Naive thymus-derived CD8-positive, alpha-beta T cell (primary cell): ENCODE results near the gene RPL13A. TPM values are rescaled to one million over a fixed set of nuclear protein-coding genes. Genes with fewer than 3 reads are reported as not detected.
"Not testable (repeated sequence)": the region's sequence is repeated elsewhere in the genome, so short reads cannot be mapped to it uniquely, and the experiment has no call there.

Experiments
- ATAC-seq, 2 donors: fragments of 150-1000 bp; cut with Tn5 transposase in 1 of 2; sonication (Bioruptor Pico), chemical (Tn5 transposase) in 1 of 2; 1 replicate in 1 of 2; 2 replicates in 1 of 2; pipeline ENCODE4 v1.10.0; 2021; ENCODE audit warnings: mild to moderate bottlenecking in 2 of 2, moderate library complexity in 2 of 2
- POLR2A ChIA-PET: fragments of 350-600 bp; sonication (Branson Sonifier 250); formaldehyde crosslinking; loops from one replicate; lab custom pipeline; 2021; ENCODE audit warnings: antibody characterized with exemption; lab: Charles Lee
- DNase-seq, 10 donors: peaks; one replicate each; pipeline versions ENCODE4 v3.0.0 to v3.0.0-alpha.2; 2020 to 2022
- H3K27ac Mint-ChIP-seq, 10 donors: one replicate each; pipeline ENCODE4 v1.8.0; 2020 to 2022; ENCODE audit warnings: mild to moderate bottlenecking in 10 of 10, mixed read lengths in 10 of 10, moderate library complexity in 4 of 10, inconsistent platforms in 1 of 10
- H3K27me3 Mint-ChIP-seq, 5 donors: one replicate each; pipeline ENCODE4 v1.8.0; 2021 to 2022; ENCODE audit warnings: mixed read lengths in 5 of 5
- H3K36me3 Mint-ChIP-seq, 3 donors: one replicate each; pipeline ENCODE4 v1.8.0; 2020 to 2022; ENCODE audit warnings: mixed read lengths in 3 of 3, mild to moderate bottlenecking in 2 of 3, inconsistent platforms in 1 of 3
- H3K4me1 Mint-ChIP-seq, 4 donors: one replicate each; pipeline ENCODE4 v1.8.0; 2021 to 2022; ENCODE audit warnings: mixed read lengths in 4 of 4
- H3K4me3 Mint-ChIP-seq, 10 donors: one replicate each; pipeline ENCODE4 v1.8.0; 2020 to 2022; ENCODE audit warnings: mild to moderate bottlenecking in 10 of 10, mixed read lengths in 10 of 10, moderate library complexity in 6 of 10, inconsistent platforms in 1 of 10
- H3K9me3 Mint-ChIP-seq, 9 donors: one replicate each; pipeline ENCODE4 v1.8.0; 2020 to 2022; ENCODE audit warnings: mixed read lengths in 9 of 9, mild to moderate bottlenecking in 3 of 9, inconsistent platforms in 1 of 9, moderate library complexity in 1 of 9
- polyA plus RNA-seq, 3 donors: library from polyadenylated mRNA; unstranded; fragments of 300-500 nt; fragmentation: Illumina TruSeq; gene quantifications; one replicate each; pipeline ENCODE4 v1.2.3, GENCODE V29; 2021
- total RNA-seq, 8 experiments: library from RNA in 2 of 8; stranded (reverse) in 2 of 8; gene quantifications; one replicate each; pipeline ENCODE4 v1.2.3 and lab custom pipeline; 2021 to 2026

Gene RPL13A
- total and polyA plus RNA-seq, 5 experiments from 2014 or later: 3,162 to 5,167 (median 3,664) TPM

- H3K9me3 Mint-ChIP-seq: no peaks in the 10 kb centered on the region
- H3K27ac Mint-ChIP-seq: peak overlapping the region; percentile 92 to 100 (median 98)
- H3K27me3 Mint-ChIP-seq: no peaks in the 10 kb centered on the region
- peak overlapping the region; percentile 93 to 99 (median 96) for H3K4me3 Mint-ChIP-seq
- POLR2A ChIA-PET: interaction anchor here (0.6 to 11.3 kb wide), 13 partner anchors 12 to 139 kb away, joined by 3 to 321 read pairs (median 5); partner anchors contain the start of genes ALDH16A1, PIH1D1 and RPL13A
- peaks cover 10 to 33% (median 11%) of the 10 kb centered on the region in 3 donors for H3K36me3 Mint-ChIP-seq
- DNase-seq: no peak
- peaks cover 29 to 78% (median 68%) of the 10 kb centered on the region in 4 donors for H3K4me1 Mint-ChIP-seq
- no peak for ATAC-seq
Observed at GRCh38 chr19:49472936-49473335, 14.5 kb upstream of the RPL13A start.

DNA sequence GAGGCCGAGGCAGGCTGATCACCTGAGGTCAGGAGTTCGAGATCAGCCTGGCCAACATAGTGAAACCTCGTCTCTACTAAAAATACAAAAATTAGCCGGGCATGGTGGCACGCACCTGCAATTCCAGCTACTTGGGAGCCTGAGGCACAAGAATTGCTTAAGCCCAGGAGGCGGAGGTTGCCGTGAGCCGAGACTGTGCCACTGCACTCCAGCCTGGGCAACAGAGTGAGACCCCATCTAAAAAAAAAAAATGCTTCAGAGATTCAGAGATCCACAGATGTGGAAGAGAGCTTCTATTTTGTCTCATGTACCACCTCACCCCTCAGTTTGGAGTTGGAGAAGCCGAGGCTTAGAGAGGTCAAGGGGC lies 13.9 kb upstream of the RPL13A start:
- Mint-ChIP-seq H3K27ac (peak overlapping the region; percentile 92 to 100 (median 98)), H3K4me1 (peaks cover 29 to 74% (median 66%) of the 10 kb centered on the region in 4 donors), H3K4me3 (peak overlapping the region; percentile 93 to 99 (median 96)), H3K36me3 (peaks cover 10 to 36% (median 11%) of the 10 kb centered on the region in 3 donors)
- POLR2A ChIA-PET: interaction anchor here (0.6 to 11.3 kb wide), 19 partner anchors 13 to 206 kb away, joined by 3 to 321 read pairs (median 4); partner anchors contain the start of genes ALDH16A1, PIH1D1 and RPL13A
- ATAC-seq, DNase-seq, H3K27me3 Mint-ChIP-seq, H3K9me3 Mint-ChIP-seq: not testable (repeated sequence)

DNA sequence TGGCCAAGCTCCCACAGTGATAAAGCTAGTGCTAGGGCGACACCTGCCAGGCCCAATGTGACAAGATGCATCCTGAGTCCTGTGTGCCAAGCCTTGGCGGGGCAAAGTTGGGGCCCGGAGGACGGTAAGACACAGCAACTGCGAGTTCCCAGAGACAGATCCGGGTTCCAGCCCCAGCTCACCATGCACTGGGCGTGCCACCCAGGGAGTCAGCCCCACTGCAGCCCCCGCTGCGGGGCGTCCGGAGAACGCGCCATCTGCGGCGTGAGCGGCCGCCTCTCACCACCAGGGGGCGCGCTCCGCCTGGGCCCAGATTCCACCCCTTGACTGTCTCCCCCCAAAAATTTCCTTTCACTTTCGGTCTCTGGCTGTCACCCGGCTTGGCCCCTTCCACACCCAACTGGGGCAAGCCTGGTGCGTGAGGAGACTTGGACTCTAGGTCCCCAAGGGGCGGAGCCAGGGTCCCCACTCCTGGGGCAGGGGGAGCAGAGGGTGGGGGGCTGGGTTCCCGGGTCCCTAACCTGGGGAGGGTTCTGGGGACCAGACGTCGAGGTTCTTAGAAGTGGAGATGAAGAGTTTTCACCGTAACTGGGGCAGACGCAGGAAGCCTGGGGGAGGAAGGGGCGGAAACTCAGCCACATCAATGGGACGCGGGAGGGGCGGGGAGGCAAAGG lies 13.4 kb upstream of the RPL13A start, which contains the start of gene FLT3LG:
Gene FLT3LG (plus strand): TSS at position 348 of the 674 bp plus-strand sequence. CDS start 425 bp downstream, outside the sequence.
- Mint-ChIP-seq H3K4me1 (peaks cover 28 to 72% (median 65%) of the 10 kb centered on the region in 4 donors), H3K36me3 (peaks cover 8 to 37% (median 10%) of the 10 kb centered on the region in 3 donors), H3K4me3 (peak within 1 kb of the TSS; percentile 93 to 99 (median 96)), H3K27me3 (no peaks in the 10 kb centered on the region), H3K27ac (peak within 1 kb of the TSS; percentile 92 to 100 (median 98)), H3K9me3 (no peaks in the 10 kb centered on the region)
- peak; percentile 46 to 62 for ATAC-seq
- DNase-seq: peak; percentile 87 to 98 (median 94)
- POLR2A ChIA-PET: interaction anchor here (0.6 to 11.3 kb wide), 19 partner anchors 13 to 205 kb away, joined by 3 to 321 read pairs (median 4); partner anchors contain the start of genes ALDH16A1, PIH1D1 and RPL13A

DNA sequence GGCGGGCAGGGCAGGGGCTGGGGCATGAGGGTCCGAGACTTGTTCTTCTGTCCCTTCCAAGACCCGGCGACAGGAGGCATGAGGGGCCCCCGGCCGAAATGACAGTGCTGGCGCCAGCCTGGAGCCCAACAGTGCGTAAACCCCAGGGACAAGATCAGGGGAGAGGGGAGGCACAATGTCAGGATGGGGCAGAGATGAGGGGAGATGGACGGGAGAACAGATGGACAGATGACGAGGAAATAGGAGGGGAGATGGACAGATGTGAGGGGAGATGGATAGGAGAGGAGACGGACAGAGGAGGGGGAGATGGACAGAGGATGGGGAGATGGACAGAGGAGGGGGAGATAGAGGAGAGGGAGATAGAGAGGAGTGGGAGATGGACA lies 12.9 kb upstream of the RPL13A start:
- no peaks in the 10 kb centered on the region for H3K9me3 Mint-ChIP-seq
- H3K27ac Mint-ChIP-seq: peak overlapping the region; percentile 92 to 100 (median 98)
- DNase-seq (no peak), ATAC-seq (peak in 1 of 2 donors; percentile 6)
- peaks cover 28 to 72% (median 62%) of the 10 kb centered on the region in 4 donors for H3K4me1 Mint-ChIP-seq
- H3K27me3 Mint-ChIP-seq: no peaks in the 10 kb centered on the region
- POLR2A ChIA-PET: interaction anchor here (1.0 to 11.3 kb wide), 8 partner anchors 13 to 338 kb away, joined by 3 to 321 read pairs (median 6); partner anchors contain the start of genes ALDH16A1, FUZ, PIH1D1 and RPL13A
- peak overlapping the region; percentile 93 to 99 (median 96) for H3K4me3 Mint-ChIP-seq
- peaks cover 9 to 42% (median 10%) of the 10 kb centered on the region in 3 donors for H3K36me3 Mint-ChIP-seq

- Mint-ChIP-seq H3K4me1 (peaks cover 24 to 66% (median 60%) of the 10 kb centered on the region in 4 donors), H3K36me3 (peaks cover 10 to 49% (median 12%) of the 10 kb centered on the region in 3 donors), H3K4me3 (peak overlapping the region; percentile 93 to 99 (median 96)), H3K9me3 (no peaks in the 10 kb centered on the region), H3K27me3 (no peaks in the 10 kb centered on the region), H3K27ac (peak overlapping the region; percentile 92 to 100 (median 98))
- POLR2A ChIA-PET: interaction anchor here (0.5 to 5.2 kb wide), 17 partner anchors 12 to 942 kb away, joined by 3 to 60 read pairs (median 4); partner anchors contain the start of genes ALDH16A1, CD37, FUZ and NOSIP
- peak in 1 of 10 donors; percentile 42 for DNase-seq
- peak in 1 of 2 donors; percentile 10 for ATAC-seq
Observed at GRCh38 chr19:49475191-49475917, 12.1 kb upstream of the RPL13A start.

GRCh38 chr19:49475995-49476880 lies 11.2 kb upstream of the RPL13A start:
- Mint-ChIP-seq H3K27ac (peak overlapping the region; percentile 92 to 100 (median 98)), H3K36me3 (peaks cover 10 to 58% (median 16%) of the 10 kb centered on the region in 3 donors), H3K9me3 (no peaks in the 10 kb centered on the region), H3K4me1 (peaks cover 24 to 63% (median 58%) of the 10 kb centered on the region in 4 donors), H3K4me3 (peak overlapping the region; percentile 93 to 99 (median 96)), H3K27me3 (no peaks in the 10 kb centered on the region)
- POLR2A ChIA-PET: interaction anchor here (0.5 to 5.2 kb wide), 16 partner anchors 11 to 337 kb away, joined by 3 to 60 read pairs (median 3); partner anchors contain the start of genes ALDH16A1, CD37, FUZ and NOSIP
- DNase-seq (peak in 9 of 10 donors; percentile 53 to 85 (median 69)), ATAC-seq (peak; percentile 45 to 48)

GRCh38 chr19:49479975-49480628 lies 7.3 kb upstream of the RPL13A start:
- Mint-ChIP-seq H3K36me3 (peaks cover 10 to 86% (median 17%) of the 10 kb centered on the region in 3 donors), H3K4me3 (peak overlapping the region in 3 of 10 donors; percentile 10 to 45 (median 24)), H3K27me3 (no peaks in the 10 kb centered on the region), H3K9me3 (no peaks in the 10 kb centered on the region), H3K27ac (peak overlapping the region in 8 of 10 donors; percentile 61 to 89 (median 78)), H3K4me1 (peaks cover 20 to 59% (median 37%) of the 10 kb centered on the region in 4 donors)
- DNase-seq (no peak), ATAC-seq (no peak)
- POLR2A ChIA-PET: interaction anchor here (0.6 to 5.2 kb wide), 7 partner anchors 11 to 73 kb away, joined by 3 to 39 read pairs (median 4); partner anchors contain the start of genes ALDH16A1 and PIH1D1

GRCh38 chr19:49481020-49481683 lies 6.3 kb upstream of the RPL13A start:
- H3K27ac Mint-ChIP-seq: peak overlapping the region; percentile 55 to 89 (median 70)
- no peak for DNase-seq
- POLR2A ChIA-PET: interaction anchor here (0.6 to 1.3 kb wide), 7 partner anchors 10 to 72 kb away, joined by 3 to 9 read pairs (median 4); no protein-coding TSS in a partner anchor

DNA sequence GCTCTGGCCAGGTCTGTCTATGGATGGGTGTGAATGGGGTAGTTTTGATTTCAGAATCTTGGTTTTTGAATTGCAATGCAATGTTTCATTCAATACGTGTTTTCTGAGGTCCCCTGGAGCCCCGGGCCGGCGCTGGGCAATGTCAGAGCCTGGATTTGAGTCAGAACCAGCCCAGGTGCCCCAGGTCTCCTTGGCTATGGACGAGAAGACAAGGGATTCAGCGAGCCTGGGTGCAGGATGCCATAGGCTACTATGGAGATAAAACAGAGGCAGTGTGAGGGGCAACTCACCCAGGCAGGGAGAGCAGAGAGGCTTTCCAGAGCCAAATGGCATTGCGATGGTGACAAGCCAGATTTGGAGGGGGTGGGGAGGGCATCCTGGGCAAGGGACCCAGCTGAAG lies 1.2 kb upstream of the RPL13A start:
- Mint-ChIP-seq H3K4me3 (peak overlapping the region in 6 of 10 donors; percentile 23 to 69 (median 35)), H3K4me1 (peaks cover 8 to 64% (median 41%) of the 10 kb centered on the region in 4 donors), H3K9me3 (peaks cover 0 to 2% (median 0%) of the 10 kb centered on the region in 9 donors), H3K27me3 (peaks cover 0 to 3% (median 0%) of the 10 kb centered on the region in 5 donors), H3K27ac (peak overlapping the region in 9 of 10 donors; percentile 70 to 97 (median 85)), H3K36me3 (peaks cover 12 to 85% (median 28%) of the 10 kb centered on the region in 3 donors)
- POLR2A ChIA-PET: interaction anchor here (0.8 to 6.2 kb wide), 3 partner anchors 9 to 104 kb away, joined by 3 to 60 read pairs (median 4); no protein-coding TSS in a partner anchor
- no peak for ATAC-seq
- no peak for DNase-seq

More at GRCh38 chr19:49481020-49481683, 6.3 kb upstream of the RPL13A start:
- Mint-ChIP-seq H3K27me3 (no peaks in the 10 kb centered on the region), H3K4me1 (peaks cover 13 to 59% (median 29%) of the 10 kb centered on the region in 4 donors), H3K36me3 (peaks cover 4 to 88% (median 14%) of the 10 kb centered on the region in 3 donors), H3K9me3 (no peaks in the 10 kb centered on the region), H3K4me3 (peak overlapping the region in 5 of 10 donors; percentile 5 to 76 (median 26))
- no peak for ATAC-seq
